ENCODE measurements around the gene TMC8.
A peak's percentile ranks its signal among the peaks of the same experiment; 100 is the strongest.

Gene TMC8

DNA sequence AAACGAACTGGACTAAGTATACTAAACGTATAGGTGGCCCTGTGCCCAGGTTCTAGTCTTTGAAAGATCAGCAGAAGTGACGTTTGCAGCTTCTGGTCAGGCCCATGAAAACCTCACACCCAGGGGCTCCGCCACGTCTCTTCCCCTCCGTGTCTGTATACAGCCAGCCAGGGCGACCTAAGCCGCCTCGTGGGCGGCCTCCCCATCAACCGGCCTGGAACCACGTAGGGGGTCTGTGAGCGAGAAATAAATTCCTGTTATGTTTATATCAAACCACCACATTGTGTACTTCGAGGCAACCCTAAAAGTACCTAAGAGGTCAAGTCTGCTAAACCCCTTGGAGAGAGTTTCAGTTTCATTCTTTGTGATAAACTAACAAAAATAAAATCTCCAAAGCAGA lies 49.5 kb downstream of the TMC8 start:
- DNase-seq (ENCODE audit: low read depth): no peak

DNA sequence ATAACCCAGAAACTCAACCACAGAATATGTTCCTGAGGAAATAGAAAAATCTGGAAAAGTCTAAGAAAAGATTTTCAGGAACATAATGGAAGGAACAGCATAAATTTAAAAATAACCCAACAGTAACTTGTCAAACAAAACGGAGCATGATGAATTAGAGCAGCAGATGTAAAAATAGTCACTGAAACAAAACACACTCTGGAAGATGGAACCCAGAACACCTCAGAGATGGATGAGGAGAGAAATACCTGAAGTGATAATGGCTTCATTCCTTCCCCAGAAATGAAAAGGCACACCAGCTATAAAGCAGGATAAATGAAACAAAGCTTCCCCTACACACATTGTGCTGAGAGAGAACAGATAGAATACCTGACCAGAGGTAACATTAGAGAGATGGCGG lies 49.9 kb downstream of the TMC8 start:
- no peak for DNase-seq (ENCODE audit: low read depth)

DNA sequence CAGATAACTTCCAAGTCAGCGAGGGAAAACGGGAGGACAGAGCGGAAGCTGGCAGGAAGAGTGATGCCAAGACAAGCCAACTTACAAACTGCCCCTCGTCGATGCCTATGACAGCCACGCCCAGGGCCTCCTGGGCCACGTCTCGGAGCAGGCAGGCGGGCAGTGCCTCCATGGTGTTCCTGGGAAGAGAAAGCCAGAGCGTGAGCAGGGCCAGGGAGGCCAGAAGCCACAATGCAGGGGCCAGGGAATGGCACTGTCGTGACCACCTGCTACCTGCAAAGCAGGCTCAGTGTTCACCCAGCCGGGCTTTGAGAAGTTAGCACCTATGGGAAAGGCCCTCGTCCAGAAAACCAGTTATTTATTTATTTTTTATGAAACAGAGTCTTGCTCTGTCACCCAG lies 51.9 kb downstream of the TMC8 start:
- no peak for DNase-seq (ENCODE audit: low read depth)

DNA sequence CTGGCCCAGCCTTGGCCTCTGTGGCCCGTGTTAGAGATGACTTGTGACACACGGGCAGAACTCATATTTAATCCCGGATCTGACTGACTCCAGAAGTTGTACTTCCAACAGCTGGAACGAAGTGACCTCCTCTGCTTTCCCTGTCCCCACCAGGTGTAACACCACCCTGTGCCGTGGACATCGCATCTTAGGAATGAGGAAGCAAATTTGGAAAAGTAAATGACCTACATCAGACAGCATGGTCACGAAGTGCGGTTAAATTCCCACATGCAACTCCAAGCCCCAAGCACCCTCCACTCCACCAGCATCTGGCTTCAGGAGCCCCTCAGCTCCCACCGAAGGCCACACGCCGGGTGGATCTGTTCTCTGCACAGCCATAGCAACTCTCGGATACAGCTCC lies 53.3 kb downstream of the TMC8 start:
- no peak for DNase-seq (ENCODE audit: low read depth)

DNA sequence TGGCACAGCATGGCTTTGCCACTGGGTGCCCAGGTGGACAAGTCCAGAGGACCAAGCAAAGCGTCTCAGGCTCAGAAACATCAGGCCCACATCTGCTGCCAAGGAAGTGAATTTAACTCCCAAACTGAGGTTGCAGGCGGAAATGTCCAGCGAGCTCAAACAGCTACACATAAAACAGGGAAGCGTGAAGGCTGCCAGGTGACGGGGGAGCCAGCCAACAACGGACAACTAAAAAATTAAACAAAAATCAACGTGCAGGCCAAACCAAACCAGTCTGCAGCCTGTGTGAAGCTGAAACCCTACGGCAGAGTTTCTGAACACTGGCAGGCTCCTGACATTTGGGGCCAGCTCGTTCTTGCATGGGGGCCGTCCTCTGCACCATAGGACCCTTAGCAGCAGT lies 53.8 kb downstream of the TMC8 start:
- no peak for DNase-seq (ENCODE audit: low read depth)

DNA sequence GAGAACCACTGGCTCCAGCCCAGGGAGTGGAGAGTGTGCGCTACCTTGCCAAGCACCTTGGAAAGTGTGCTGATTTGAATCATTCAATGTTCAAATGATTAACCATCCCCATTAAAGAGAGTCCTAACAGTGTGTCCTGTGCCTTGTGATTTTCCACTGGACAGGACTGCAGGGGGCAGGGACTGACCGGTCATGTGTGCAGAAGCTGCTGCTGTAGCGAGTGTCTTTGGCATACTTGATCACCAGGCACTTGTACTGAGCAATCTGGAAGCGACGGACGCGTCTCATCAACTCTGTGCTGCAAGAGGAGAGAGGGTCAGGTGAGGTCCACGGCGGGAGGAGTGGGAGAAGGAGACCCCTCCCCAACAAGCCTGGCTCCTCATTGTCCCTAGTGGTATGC lies 54.3 kb downstream of the TMC8 start:
- DNase-seq (ENCODE audit: low read depth): no peak

DNA sequence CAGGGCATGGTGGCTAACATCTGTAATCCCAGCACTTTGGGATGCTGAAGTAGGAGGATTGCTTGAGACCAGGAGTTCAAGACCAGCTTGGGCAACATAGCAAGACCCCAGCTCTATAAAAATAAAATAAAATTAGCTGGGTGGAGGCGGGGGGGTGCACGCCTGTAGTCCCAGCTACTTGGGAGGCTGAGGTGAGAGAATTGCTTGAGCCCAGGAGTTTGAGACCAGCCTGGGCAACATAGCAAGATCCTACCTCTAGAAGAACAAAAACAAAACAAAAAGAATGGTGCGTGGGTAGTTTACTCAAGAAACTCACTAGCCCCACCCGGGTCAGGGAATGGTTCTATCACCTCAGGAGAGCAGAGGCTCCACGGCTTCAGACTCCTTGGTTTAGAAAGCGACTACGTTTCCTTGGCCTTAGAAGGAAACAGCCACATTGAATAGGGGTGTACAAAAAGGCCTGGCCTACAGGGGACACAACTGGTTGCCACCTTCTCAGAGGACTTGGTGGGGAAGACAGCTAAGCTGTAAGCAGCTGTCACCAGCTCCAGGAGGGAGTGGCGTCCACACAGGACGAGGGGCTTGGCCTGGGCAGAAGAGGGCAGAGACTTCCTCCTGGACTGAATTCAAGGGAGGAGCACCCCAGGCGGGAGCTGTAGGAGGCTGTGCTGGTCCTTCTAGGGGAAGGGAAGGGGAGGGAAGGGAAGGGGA lies 55.6 kb downstream of the TMC8 start:
- DNase-seq (ENCODE audit: low read depth): no peak

DNA sequence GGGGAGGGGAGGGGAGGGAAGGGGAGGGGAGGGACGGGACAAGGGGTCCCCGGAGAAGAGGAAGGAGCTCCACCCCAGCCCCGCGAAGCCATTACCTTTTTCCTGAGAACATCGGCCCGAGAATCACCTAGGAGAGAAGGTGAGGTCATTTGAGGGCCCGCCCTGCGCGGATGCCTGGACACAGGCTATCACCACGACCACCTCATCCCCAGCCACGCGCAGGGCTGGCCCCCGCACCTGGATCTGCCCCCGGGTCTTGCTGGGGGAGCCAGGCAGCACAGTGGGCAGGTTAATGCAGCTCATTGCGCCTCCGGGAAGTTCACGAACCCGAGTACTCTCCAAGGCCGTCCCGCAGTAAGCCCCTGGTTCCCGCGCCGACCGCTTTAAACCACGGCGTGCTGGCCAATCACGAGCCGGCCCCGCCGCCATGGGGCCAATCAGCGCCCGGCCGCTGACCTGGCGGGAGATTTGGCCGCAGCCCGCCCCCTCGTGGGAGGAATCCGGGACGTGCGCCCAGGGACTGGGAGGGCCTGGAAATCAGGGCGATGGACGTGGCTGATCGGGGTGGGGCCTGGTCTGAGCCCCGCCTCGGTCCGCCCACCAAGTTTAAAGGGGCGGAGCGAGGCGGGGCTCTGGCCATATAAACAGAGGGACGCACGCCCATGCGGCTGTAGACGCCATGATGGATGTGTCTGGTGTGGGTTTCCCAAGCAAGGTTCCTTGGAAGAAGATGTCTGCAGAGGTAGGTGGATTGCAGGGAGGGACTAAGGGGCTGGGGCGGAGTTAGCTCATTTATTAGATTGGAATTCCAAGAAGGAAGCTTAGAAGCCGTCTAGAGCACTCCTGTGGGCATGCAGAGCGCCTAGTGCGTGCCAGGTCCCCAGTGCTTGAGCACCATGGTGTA lies 56.4 kb downstream of the TMC8 start, which contains the start of the genes AFMID and TK1:
Gene AFMID, plus strand, starts transcription at position 671 of the 904 bp plus-strand sequence. Its CDS starts 9 bp downstream, at position 680.
Gene TK1, minus strand, starts transcription at position 361 of the 904 bp plus-strand sequence. Its CDS starts 58 bp downstream, at position 303.
- peak; percentile 62 for DNase-seq (ENCODE audit: low read depth)
